ENCODE measurements around the gene TBC1D17. TPM values are rescaled to one million over a fixed set of nuclear protein-coding genes. Genes with fewer than 3 reads are reported as not detected.

Gene TBC1D17
- total and polyA plus RNA-seq, 2 of the 13 experiments (the other 11 are each of a cell fraction or from before 2014, with no cell fraction given) = 9.7 to 16.9 TPM

DNA sequence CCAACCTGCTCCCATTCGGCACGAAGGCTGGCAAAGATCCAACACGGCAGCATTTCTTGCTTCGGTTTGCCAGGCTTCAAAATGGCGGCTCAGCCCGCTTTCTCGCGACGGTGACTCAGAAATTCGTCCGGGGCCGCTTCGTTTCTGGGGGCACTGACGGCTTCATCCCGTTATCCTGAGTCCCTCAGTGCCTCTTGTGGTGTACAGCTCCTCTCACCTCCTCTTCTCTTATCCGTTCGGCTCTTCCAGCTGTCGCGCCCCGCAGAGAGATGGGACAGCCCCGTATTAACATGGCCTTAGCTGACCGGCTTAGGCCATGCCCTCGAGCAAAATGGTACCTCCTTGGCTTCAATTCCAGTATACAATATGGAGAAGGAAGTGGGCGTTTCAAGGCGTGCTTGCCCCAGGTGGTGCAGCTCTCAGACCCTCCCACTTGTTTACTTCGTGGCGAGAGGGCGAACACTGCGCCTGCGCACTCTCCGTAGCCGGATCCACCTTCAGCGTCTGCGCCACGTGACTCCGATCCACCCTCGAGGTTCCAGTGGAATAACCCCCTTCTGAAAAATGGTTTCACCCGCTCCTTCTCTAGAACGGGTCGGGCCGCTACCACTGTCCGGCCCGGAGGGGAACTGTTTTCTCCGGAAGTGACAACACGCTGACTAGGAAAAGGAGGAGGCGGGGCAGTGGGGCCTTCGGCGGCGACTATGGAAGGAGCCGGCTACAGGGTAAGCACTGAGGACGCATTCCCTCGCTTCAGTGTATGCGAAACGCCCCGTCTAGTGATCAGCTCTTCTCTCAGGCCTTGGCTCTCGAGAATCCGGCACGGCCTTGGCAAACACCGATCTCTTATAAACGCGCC lies at the start of gene TBC1D17, which contains the start of gene AKT1S1 (continued):
- TF ChIP-seq ZNF501 (CRISPR knock-in tag; IDR thresholded peaks at IDR 0.05) (peak; percentile 77; the same call in 1 of the 2 replicates), NAIF1 (CRISPR knock-in tag; IDR thresholded peaks at IDR 0.05; ENCODE audit: borderline replicate concordance) (no peak), ZNF720 (CRISPR knock-in tag; IDR thresholded peaks at IDR 0.05) (no peak), HOXA7 (CRISPR knock-in tag; IDR thresholded peaks at IDR 0.05) (no peak), ZSCAN21 (CRISPR knock-in tag; IDR thresholded peaks at IDR 0.05; ENCODE audit: borderline replicate concordance) (no peak), ZNF451 (CRISPR knock-in tag; IDR thresholded peaks at IDR 0.05) (no peak), ZNF557 (CRISPR knock-in tag; IDR thresholded peaks at IDR 0.05) (no peak), RBFOX2 (IDR thresholded peaks at IDR 0.05; ENCODE audit: low read depth, low read length) (no peak; the same call in 1 of the 2 replicates), KDM4B (CRISPR knock-in tag; IDR thresholded peaks at IDR 0.05) (no peak), REPIN1 (CRISPR knock-in tag; IDR thresholded peaks at IDR 0.05; ENCODE audit: borderline replicate concordance, low read depth) (no peak; the same call in 1 of the 2 replicates), ARNT2 (CRISPR knock-in tag; IDR thresholded peaks at IDR 0.05; ENCODE audit: low read depth) (peak; percentile 73), NR3C1 (CRISPR knock-in tag; IDR thresholded peaks at IDR 0.05) (no peak), ZNF781 (CRISPR knock-in tag; IDR thresholded peaks at IDR 0.05; ENCODE audit: borderline replicate concordance, not compliant biosample characterization) (no peak), MZF1 (CRISPR knock-in tag; IDR thresholded peaks at IDR 0.05; ENCODE audit: borderline replicate concordance) (no peak), SP2 (CRISPR knock-in tag; IDR thresholded peaks at IDR 0.05) (peak; percentile 61; the same call in 1 of the 2 replicates), DMAP1 (CRISPR knock-in tag; IDR thresholded peaks at IDR 0.05) (peak; percentile 71), JUNB (CRISPR knock-in tag; IDR thresholded peaks at IDR 0.05; ENCODE audit: borderline replicate concordance) (no peak), NR1H2 (CRISPR knock-in tag; IDR thresholded peaks at IDR 0.05; ENCODE audit: borderline replicate concordance, low read depth) (no peak)
- TF ChIP-seq, protein P1, sequence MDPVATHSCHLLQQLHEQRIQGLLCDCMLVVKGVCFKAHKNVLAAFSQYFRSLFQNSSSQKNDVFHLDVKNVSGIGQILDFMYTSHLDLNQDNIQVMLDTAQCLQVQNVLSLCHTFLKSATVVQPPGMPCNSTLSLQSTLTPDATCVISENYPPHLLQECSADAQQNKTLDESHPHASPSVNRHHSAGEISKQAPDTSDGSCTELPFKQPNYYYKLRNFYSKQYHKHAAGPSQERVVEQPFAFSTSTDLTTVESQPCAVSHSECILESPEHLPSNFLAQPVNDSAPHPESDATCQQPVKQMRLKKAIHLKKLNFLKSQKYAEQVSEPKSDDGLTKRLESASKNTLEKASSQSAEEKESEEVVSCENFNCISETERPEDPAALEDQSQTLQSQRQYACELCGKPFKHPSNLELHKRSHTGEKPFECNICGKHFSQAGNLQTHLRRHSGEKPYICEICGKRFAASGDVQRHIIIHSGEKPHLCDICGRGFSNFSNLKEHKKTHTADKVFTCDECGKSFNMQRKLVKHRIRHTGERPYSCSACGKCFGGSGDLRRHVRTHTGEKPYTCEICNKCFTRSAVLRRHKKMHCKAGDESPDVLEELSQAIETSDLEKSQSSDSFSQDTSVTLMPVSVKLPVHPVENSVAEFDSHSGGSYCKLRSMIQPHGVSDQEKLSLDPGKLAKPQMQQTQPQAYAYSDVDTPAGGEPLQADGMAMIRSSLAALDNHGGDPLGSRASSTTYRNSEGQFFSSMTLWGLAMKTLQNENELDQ (CRISPR knock-in tag; IDR thresholded peaks at IDR 0.05; ENCODE audit: borderline replicate concordance) = no peak
- TF ChIP-seq, protein P2, sequence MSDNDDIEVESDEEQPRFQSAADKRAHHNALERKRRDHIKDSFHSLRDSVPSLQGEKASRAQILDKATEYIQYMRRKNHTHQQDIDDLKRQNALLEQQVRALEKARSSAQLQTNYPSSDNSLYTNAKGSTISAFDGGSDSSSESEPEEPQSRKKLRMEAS (IDR thresholded peaks at IDR 0.05) = peak; percentile 96
- TF ChIP-seq, protein P3, sequence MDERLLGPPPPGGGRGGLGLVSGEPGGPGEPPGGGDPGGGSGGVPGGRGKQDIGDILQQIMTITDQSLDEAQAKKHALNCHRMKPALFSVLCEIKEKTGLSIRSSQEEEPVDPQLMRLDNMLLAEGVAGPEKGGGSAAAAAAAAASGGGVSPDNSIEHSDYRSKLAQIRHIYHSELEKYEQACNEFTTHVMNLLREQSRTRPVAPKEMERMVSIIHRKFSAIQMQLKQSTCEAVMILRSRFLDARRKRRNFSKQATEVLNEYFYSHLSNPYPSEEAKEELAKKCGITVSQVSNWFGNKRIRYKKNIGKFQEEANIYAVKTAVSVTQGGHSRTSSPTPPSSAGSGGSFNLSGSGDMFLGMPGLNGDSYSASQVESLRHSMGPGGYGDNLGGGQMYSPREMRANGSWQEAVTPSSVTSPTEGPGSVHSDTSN (CRISPR knock-in tag; IDR thresholded peaks at IDR 0.05) = no peak
- TF ChIP-seq, protein P4, sequence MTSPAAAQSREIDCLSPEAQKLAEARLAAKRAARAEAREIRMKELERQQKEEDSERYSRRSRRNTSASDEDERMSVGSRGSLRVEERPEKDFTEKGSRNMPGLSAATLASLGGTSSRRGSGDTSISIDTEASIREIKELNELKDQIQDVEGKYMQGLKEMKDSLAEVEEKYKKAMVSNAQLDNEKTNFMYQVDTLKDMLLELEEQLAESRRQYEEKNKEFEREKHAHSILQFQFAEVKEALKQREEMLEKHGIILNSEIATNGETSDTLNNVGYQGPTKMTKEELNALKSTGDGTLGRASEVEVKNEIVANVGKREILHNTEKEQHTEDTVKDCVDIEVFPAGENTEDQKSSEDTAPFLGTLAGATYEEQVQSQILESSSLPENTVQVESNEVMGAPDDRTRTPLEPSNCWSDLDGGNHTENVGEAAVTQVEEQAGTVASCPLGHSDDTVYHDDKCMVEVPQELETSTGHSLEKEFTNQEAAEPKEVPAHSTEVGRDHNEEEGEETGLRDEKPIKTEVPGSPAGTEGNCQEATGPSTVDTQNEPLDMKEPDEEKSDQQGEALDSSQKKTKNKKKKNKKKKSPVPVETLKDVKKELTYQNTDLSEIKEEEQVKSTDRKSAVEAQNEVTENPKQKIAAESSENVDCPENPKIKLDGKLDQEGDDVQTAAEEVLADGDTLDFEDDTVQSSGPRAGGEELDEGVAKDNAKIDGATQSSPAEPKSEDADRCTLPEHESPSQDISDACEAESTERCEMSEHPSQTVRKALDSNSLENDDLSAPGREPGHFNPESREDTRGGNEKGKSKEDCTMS (CRISPR knock-in tag; conservative IDR thresholded peaks at IDR 0.05) = no peak
